Activated T-cell treated with anti-CD3 and anti-CD28 coated beads for 1 hour (primary cell): ENCODE results near the gene TET2.

Experiments
- DNase-seq: peaks from one replicate; pipeline ENCODE4 v3.0.0-alpha.2; 2020; ENCODE audit warnings: low read depth

The TET2 gene

GRCh38 chr4:105146276-105147015 lies at the start of gene TET2:
Gene TET2, plus strand, starts transcription at chr4:105146876. Its CDS starts 87,067 bp downstream, at chr4:105233943.
- peak; percentile 63 for DNase-seq

DNA sequence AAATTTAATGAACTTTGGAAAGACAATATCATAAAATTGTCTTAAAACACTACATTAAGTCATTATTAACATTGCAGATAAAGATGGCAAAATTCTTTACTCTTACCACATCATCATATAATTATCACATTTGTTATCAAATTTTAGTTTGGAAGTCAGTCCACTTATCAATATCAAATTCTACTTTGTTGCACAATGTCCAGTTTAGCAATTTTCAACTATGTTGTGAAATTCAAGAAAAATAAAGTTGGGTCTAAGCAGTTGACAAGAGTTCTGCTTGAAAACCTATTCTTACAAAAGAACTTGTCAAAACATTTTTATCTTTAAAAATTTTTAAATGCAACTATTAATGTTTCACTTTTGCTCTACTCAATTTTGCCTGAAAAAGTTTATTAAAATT lies 44.7 kb upstream of the TET2 start:
- no peak for DNase-seq

GRCh38 chr4:105106426-105106825 lies 40.2 kb upstream of the TET2 start:
- no peak for DNase-seq

- no peak for DNase-seq
Measured at GRCh38 chr4:105107095-105107856, 39.4 kb upstream of the TET2 start.

GRCh38 chr4:105108971-105109370 lies 37.7 kb upstream of the TET2 start:
- no peak for DNase-seq

GRCh38 chr4:105112274-105112673 lies 34.4 kb upstream of the TET2 start:
- no peak for DNase-seq

DNA sequence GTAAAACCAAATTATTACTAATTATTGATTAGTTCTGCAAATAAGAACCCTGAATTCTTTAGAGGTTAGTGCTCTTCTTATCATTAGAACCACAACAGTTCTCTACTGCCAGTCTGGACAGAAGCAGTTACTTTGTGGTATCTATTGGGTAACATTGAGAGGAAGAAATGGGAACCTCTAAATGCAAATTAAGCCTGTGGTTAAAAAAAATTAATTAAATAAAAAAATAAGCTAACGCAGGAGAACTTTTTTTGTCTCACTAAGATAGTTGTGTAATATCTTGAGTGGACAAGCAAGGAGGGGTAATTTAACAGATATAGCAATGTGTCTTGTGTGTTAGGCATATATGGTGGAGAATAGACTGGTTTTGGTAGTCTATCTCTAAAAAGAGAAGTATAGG lies 32.9 kb upstream of the TET2 start:
- DNase-seq, result no peak

GRCh38 chr4:105116616-105117319 lies 29.9 kb upstream of the TET2 start:
- no peak for DNase-seq

GRCh38 chr4:105119356-105119755 lies 27.3 kb upstream of the TET2 start:
- no peak for DNase-seq

GRCh38 chr4:105120626-105121025 lies 26.1 kb upstream of the TET2 start:
- DNase-seq, result no peak

DNA sequence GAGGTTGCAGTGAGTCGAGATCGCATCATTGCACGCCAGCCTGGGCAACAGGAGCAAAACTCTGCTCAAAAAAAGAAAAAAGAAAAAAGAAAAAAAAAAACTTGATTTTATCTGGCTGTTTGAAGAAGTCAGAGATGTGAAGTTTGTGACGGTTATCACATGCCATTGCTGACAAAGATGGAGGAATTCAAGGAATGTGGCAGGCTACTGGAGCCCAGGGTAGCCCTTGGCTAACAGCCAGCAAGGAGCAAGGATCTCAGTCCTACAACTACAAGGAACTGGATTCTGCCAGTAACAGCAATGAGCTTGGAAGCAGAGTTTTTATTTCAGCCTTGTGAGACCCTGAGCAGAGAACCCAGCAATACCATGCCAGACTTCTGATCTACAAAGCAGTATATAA lies 24.3 kb upstream of the TET2 start:
- no peak for DNase-seq

DNA sequence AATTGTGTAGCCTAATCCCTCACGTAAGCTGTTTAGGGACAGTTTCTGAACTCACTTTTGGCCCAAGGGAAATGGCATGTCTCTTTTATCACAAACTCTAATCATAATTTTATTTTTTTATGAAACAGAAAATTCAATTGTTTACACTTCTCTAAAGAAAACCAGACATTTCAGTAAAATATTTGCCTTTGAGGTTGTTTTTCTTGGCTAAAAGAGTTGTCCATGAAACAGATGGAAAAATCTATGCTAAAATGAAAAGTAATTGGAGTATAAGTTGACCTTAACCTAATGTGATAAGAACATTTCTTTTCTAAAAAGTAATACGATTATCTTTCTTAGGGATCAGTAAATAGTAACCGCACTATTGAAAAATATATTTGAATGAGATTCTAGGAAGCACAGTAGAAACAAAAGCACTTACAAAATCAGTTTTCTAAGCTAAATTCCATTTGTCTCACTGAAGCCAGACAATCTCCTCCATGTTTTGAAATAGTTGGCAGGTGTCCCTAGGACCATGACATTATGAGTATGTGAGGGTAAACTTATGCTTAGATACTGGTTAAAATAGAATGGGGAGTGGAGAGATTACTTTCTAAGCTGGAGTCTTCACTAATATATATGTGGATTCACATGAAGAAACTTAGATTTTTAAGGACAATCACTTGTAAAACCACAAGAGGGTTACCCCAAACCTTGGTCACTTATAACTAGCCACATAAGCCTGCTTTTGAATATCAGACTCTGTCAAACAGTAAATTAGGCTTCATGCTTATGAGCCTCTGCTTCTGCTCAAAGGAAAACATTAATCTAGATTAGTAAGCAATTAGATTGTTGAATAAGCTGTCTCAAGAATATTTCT lies 20.1 kb upstream of the TET2 start:
- no peak for DNase-seq

DNA sequence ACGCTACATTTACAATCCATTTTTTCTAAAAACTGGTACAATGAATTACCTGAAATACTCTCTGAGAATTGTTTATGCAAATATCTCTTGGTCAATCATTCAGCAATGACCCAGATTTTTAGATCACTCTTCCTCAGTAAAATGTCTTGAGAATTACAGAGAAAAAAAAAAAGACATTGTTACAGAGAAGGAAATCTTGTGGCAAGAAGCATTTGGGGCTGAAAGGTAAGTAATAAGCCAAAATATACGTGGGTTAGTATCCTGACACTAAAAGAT lies 19.6 kb upstream of the TET2 start:
- DNase-seq, result no peak

GRCh38 chr4:105128208-105128607 lies 18.5 kb upstream of the TET2 start:
- no peak for DNase-seq

GRCh38 chr4:105129286-105130040 lies 17.2 kb upstream of the TET2 start:
- no peak for DNase-seq

- DNase-seq, result no peak
Measured at GRCh38 chr4:105130945-105131344, 15.7 kb upstream of the TET2 start.

DNA sequence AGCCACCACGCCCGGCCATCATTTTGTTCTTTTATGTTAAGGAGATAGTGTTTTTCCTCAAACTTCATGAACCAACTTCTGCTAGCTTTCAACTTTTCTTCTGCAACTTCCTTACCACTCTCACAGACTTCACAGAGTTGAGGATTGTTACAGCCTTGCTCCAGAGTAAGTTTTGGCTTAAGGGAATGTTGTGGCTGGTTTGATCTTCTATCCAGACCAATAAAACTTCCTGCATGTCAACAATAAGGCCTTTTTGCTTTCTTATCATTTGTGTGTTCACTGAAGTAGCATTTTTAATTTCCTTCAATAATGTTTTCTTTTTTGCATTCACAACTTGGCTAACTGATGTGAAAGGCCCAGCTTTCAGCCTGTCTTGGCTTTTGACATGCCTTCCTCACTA lies 12.7 kb upstream of the TET2 start:
- no peak for DNase-seq

DNA sequence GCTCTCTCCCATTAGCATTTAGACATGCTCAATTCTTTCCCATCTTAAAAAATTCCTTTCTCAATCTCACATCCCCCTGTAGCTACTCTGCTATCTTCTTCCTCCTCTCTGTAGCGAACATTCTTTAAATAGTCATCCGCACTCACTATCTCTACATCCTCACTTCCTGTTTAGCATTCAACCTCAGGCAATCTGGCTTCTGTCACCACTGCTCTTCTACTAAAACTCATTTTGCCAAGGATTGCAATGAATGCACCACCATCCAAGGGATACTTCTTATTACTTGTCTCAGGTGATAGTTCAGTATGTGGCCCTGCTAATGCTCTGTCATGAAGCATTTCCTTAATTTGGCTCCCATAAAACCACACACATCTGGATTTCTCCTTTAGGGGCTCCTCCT lies 10.9 kb upstream of the TET2 start:
- no peak for DNase-seq

- no peak for DNase-seq
Measured at GRCh38 chr4:105137121-105137875, 9.4 kb upstream of the TET2 start.

GRCh38 chr4:105139646-105140045 lies 7.0 kb upstream of the TET2 start:
- no peak for DNase-seq
